Activated CD4-positive, CD25-positive, alpha-beta regulatory T cell (primary cell): ENCODE measurements around the gene WDR82.

Experiments used
- DNase-seq, 4 experiments: peaks; one replicate each; lab custom pipeline; 2025; lab: John Stamatoyannopoulos, UW

Gene WDR82

GRCh38 chr3:52238193-52238760 is 40.2 kb downstream of the WDR82 start:
- no peak for DNase-seq

DNA sequence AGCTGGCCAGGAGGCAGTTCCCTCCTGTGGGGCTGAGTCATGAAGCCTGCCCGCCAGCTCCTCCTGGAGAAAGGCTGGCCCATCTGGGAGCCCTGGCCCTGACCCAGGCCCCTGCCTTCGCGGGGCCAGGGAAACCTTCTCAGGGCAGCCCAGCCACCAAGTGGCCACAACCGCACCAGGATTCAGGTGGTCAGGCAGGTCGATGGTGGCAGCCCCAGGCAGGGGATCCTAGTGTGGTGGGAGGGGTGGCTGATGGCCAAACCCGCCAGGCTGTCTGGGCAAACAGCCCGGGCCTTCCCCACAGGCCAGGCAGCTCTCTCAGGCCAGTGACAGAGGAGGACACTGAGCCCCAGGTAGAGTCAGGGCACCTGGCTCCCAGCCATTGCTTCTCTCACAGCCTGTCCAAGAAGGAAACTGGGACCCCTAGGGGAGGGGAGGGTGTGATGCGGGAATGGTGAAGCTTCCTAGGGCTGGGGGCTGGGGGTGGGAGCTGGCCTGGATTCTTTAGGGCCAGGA is 40.7 kb downstream of the WDR82 start:
- DNase-seq: no peak

DNA sequence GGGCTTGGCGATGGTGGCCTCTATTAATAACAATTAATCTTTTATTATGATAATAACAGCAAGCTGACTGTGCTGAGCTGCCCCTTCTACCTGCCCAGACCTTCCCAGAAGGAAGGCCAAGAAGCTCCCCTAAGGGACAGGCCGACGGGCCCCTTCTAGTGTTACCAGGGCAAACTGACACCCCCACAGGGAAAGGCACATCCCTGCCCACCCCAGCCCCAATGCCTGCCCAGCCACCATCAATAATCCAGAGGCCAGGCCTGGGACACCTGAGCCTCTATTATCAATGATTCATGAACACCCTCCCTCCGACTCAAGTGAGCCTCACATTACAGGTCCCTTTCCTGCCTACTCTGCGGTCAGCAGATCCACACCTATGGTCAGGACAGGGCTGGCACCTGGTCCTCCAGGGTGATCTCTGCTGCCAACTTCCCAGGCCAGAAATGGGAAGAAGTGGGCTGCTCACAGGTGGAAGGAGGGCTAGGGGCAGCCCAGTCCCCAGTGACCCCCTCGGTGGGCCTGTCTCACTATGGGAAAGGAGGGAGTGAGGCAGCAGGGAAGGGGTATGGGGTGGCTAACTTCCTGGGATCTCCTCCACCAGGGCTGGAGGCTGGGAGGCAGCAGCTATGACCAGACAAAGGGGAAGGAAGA is 41.3 kb downstream of the WDR82 start:
- DNase-seq: no peak

GRCh38 chr3:52236424-52236886 is 42.0 kb downstream of the WDR82 start:
- no peak for DNase-seq

- no peak for DNase-seq
Observed at GRCh38 chr3:52234516-52235447, 43.7 kb downstream of the WDR82 start.

- no peak for DNase-seq
Observed at GRCh38 chr3:52233968-52234367, 44.5 kb downstream of the WDR82 start.

GRCh38 chr3:52233108-52233591 is 45.3 kb downstream of the WDR82 start:
- no peak for DNase-seq

- DNase-seq: no peak
Observed at GRCh38 chr3:52232279-52233107, 46.0 kb downstream of the WDR82 start.

GRCh38 chr3:52231502-52232278 is 46.8 kb downstream of the WDR82 start:
- DNase-seq: peak; percentile 81 to 93 (median 88)

DNA sequence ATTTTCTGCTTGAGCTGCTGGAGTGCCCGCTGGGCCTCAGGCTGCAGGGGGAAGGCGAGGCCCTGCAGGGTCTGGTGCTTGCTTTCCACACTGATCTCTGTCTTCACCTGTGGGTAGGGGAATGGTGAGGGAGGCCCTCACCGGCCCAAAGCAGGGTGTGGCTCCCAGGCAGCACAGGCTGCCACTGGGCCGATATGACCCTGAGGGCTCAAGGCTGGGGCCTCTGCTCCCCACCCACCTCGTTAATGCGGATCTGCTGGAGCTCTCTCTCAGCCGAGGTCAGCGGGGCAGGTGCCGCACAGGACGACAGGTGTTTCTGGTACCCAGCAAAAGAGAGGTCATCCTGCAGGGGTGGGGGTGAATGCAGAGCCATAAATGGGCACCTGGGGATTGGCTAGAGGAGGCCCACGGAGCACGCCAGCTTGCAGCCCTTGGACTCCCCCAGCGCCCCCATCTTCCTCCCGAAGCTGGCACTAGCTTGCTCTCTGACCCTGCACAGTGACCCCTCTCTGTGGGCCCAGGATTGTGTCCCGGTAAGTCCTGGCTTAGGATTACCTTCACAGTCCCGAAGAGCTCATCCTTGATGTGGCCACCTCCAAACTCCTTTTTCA is 47.5 kb downstream of the WDR82 start:
- no peak for DNase-seq

DNA sequence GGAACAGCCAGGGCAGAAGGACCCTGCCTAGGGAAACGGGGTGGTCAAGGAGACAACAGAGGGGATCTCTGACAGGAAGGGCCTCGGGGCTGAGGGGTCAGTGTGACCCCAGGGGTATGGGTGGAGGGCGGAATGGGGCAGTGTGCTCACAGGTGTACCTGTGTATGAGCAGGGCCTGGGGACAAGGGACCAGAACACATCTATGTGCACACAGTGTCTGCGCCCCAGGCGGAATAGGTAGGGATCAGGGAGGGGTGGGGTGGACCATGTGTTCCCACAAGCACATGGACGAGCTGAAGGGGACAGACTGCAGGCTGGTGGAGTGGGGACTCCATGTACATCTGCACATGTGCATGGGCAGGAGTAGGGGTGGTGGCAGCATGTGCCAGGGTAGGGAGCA is 48.0 kb downstream of the WDR82 start:
- DNase-seq: no peak

DNA sequence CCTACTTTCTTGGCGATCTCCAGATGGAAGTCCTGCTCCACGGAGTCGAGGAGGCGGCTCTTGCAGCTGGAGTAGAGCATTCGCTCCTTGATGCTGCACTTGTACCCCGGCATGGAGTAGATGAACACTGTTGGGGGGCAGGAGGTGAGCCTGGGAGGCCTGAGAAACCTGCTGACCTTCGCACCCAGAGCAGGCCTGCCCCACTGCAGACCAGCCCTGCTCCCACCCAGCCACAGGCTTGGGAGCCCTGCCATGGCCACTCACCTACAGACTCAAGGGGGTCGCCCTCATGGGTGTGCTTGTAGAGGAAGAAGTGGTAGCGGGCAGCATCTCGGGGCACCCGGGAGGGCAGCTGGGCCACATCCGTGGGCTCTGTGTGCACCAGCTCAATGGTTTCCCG is 48.8 kb downstream of the WDR82 start:
- no peak for DNase-seq

DNA sequence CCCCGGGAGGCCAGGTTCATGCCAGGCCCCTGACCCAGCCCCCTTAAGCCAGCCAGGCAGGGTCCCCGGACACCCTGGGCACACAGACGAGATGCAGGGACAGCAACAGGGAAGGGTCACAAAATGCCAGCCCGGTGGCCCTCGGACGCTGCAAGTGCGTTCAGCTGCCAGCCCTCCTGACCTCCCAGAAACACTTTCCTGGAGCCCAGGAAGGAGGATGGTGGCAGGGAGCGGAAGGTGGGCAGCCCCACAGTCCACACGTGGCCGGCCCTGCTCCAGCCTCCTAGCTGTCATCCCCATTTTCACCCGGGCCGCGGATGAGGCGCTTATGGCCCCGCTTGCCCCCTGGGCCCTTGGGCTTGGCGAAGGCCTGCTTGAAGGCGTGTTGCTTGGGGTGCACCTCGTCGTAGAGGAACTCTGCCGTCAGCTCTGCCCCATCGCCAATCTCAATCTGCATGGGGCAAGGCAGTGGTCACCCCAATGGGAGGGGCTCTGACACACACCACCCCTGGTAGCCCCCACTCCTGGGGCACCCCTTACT is 49.6 kb downstream of the WDR82 start:
- no peak for DNase-seq

DNA sequence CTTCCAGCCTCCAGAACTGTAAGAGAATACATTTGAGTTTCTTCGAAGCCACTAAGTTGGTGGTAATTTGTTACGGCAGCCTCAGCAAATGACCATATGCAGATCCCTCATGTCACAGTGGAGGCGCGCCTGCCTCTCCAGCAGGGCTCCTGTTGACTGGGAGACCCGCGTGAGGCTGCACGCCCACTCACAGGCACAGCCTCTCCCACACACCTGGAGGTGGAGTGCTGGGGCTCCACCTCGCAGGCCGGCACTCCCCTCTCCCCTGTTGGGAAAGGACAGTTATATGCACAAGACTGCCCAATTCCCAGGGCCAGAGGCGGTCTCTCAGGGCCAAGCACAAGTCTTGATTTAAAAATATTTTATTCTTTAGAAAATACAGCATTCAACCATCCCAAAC is 50.2 kb downstream of the WDR82 start:
- DNase-seq: no peak

DNA sequence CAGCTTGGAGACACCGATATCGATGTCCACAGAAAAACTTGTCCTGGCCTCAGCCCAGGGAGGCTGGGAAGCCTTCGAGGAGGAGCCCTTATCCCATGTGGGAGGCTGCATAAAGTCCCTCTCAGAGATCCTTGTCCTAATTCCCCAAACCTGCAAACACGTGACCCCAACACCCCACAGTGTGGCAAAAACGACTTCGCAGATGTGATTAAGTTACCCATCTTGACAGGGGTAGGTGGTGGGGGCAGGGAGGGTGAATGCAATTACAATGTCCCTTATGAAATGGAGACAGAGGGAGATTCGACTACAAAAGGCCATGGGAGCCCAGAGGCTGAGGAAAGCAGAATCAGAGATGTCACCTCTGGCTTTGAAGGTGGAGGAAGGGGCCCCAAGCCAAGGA is 50.7 kb downstream of the WDR82 start:
- no peak for DNase-seq

DNA sequence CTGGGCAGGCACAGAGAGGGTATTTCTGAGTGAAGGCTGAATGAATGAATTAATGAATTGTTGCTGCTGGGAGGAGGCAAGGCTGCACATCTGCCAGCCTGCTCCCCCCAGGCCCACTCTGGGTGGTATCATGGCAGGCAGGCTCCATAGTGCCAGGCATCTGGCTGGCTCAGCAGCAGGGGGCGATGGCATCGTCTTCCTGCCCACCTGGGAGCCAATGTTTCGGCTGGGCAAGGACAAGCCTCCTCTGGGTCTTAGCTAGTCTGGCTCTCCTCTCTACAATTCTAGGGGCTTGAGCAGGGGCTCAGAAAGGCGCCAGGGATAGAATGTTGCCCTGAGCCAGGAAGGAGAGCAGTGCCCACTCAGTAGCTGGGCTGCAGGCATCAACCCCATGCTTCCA is 51.3 kb downstream of the WDR82 start:
- no peak for DNase-seq

GRCh38 chr3:52226229-52226817 is 52.1 kb downstream of the WDR82 start:
- no peak for DNase-seq

- DNase-seq: no peak
Observed at GRCh38 chr3:52225452-52226228, 52.8 kb downstream of the WDR82 start, which contains the start of gene TLR9. Gene TLR9, minus strand, starts transcription at chr3:52225645. Its CDS starts 116 bp downstream, at chr3:52225529.
